HG03108 (cell line): ENCODE results near the gene PLA2G15.

Experiments
- ATAC-seq: cut with Tn5 transposase; IDR thresholded peaks from one replicate; pipeline ENCODE4 v1.9.1; 2021; ENCODE audit warnings: moderate library complexity; ENCODE audit not compliant: unreplicated experiment

The PLA2G15 gene

DNA sequence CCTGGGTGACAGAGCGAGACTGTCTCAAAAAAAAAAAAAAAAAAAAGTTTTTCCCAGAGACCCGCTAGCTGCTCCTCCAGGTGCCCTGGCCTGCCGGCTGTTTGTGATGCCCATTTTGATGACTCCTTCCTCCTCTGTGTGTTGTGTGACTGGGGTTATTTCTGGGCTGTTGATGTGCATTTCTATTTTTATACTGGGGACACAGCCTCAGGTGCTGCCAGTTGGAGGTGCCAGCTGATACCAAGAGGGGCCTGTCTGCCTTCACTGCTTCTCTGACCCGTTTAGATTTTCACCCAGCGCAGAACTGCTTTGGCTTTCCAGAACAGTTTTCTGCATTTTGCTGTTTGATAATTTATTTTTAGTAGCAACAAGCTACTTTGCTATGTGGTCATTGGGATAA lies 6.7 kb downstream of the PLA2G15 start:
- no peak for ATAC-seq

DNA sequence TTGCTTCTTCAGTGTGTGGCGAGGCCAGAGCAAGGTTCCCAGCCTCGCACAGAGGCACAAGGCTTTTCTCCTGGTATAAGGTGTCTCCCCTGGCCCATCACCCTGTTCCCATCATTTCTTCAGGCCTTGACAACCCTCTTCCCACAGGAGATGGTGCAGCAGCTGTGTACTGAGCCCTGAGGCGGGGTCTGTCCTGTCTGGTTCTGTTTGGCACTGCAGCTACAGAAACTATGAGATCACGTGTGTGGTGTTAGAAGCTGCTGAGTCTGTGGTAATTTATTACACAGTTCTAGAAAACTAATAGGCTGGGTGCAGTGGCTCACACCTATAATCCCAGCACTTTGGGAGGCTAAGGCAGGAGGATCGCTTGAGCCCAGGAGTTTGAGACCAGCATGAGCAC lies 7.2 kb downstream of the PLA2G15 start:
- no peak for ATAC-seq

DNA sequence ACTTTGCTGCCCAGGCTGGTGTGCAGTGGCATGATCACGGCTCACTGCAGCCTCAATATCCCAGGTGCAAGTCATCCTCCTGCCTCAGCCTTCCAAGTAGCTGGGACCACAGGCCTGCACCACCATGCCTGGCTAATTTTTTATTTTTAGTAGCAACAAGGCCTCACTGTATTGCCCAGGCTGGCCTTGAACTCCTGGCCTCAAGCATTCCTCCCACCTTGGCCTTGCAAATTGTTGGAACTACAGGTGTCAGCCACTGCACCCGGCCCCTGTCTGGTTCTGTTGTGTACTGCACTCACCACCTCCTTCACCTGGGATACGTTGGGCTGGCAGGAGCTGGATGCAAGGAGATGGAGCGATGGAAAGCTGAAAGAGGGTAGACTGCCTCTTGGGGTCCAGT lies 8.5 kb downstream of the PLA2G15 start:
- ATAC-seq, result no peak

DNA sequence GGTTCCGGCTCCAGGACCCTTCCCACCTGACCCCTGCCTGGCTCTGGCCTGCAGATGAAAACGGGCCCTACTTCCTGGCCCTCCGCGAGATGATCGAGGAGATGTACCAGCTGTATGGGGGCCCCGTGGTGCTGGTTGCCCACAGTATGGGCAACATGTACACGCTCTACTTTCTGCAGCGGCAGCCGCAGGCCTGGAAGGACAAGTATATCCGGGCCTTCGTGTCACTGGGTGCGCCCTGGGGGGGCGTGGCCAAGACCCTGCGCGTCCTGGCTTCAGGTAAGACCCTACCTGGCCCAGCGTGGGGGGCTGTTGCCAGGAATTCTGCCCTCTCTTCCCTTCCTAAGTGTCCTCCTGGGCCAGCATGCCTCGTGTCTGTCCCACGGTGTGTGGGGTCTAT lies 10.5 kb downstream of the PLA2G15 start:
- no peak for ATAC-seq

DNA sequence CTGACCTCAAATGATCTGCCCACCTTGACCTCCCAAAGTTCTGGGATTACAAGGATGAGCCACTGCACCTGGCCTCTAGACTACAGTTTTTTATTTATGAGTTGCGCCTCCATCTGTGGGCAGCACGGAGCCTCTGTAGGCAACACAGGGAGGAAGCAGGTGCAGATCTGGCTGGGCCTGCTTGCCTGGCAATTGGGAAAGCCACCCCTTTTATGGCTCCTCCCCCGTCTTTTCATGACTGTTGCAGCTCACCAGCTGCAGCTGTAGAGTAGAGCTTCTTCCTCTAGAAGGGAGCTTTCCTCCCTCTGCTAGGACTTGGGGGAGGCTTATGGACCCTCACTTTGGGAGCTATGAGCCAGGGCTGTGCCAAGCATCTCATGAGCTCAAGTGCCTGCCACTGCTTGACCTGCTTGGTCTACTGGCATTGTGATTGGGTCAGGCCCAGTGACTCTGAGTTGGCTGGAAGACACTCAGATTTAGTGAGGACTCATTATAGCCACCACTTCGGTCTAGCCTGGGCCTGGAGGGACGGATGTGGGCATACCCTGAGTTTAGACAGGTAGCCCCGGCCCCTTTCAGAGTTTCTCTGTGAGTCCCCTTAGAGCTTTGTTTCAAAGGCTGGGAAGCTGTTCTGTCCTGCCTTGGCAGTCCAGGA lies 12.2 kb downstream of the PLA2G15 start:
- peak; percentile 50 for ATAC-seq

DNA sequence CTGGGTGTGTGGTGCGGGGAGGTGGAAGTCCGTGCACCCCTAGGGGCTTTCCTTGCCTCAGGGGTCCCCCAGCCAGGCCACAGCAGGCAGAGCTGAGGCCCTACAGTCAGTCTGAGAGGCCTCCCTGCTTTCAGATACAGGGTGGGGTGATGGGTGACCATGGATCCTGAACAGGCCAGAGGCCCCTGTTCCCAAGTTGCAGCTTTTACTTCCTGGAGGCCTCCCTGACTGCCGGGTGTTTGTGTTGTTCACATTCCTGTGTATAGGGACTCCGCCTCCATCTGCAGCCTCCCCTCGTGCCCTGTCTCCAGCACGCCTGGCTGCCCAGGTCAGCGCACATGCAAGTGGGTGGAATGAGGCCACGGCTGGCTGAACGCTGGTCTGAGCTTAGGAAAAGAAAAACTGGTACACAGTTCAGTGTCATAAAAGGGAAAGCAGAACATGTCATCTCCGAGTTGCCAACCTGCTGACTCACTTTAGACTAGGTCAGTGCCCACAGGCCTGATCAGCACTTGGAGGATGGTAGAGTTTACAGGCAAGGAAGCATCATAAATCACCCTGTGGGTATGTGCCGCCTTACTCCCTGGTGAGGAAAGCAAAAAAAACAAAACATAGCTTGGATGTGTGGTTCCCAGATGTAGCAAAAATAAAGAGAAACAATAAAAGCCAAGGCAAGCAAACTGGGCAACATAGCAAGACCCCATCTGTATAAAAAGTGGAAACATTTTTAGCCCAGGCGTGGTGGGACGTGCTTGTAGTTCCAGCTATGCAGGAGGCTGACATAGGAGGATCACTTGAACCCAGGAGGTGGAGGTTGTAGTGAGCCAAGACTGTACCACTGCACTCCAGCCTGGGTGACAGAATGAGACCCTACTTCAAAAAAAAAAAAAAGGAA lies 13.0 kb downstream of the PLA2G15 start:
- ATAC-seq, result no peak

DNA sequence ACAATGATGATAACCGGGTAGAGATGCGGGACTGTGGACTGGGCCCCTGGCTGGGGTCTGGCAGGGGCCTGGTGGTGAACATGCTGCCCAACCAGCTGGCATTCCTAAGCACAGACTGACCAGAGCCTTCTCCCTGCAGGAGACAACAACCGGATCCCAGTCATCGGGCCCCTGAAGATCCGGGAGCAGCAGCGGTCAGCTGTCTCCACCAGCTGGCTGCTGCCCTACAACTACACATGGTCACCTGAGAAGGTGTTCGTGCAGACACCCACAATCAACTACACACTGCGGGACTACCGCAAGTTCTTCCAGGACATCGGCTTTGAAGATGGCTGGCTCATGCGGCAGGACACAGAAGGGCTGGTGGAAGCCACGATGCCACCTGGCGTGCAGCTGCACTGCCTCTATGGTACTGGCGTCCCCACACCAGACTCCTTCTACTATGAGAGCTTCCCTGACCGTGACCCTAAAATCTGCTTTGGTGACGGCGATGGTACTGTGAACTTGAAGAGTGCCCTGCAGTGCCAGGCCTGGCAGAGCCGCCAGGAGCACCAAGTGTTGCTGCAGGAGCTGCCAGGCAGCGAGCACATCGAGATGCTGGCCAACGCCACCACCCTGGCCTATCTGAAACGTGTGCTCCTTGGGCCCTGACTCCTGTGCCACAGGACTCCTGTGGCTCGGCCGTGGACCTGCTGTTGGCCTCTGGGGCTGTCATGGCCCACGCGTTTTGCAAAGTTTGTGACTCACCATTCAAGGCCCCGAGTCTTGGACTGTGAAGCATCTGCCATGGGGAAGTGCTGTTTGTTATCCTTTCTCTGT lies 14.0 kb downstream of the PLA2G15 start:
- no peak for ATAC-seq

DNA sequence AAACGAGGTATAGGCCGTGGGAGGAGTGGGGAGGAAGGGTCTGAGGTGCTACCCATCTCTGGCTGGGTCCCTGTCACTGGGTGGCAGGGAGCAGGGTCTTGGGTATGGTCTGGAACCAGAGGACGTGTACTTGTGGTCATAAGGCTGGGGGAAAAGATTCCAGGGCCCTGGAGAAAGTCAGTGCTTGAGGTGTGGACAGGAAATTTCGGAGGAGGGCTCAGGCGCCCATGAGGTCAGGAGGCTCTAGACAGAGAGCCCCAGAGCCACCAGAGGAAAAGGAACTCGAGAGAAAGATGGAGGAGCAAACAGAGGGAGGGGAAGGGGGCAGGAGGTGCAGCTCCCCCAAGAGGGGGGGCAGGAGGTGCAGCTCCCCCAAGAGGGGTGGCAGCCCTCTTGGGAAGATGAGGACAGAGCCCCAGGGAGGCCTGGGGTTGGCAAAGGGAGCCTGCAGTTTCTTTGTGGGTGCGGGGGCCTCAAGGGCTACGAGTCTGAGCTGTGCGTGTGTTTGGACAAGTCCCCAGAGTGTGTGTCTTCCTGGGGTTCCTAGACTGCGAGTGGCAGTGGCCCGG lies 18.5 kb downstream of the PLA2G15 start:
- ATAC-seq, result no peak

DNA sequence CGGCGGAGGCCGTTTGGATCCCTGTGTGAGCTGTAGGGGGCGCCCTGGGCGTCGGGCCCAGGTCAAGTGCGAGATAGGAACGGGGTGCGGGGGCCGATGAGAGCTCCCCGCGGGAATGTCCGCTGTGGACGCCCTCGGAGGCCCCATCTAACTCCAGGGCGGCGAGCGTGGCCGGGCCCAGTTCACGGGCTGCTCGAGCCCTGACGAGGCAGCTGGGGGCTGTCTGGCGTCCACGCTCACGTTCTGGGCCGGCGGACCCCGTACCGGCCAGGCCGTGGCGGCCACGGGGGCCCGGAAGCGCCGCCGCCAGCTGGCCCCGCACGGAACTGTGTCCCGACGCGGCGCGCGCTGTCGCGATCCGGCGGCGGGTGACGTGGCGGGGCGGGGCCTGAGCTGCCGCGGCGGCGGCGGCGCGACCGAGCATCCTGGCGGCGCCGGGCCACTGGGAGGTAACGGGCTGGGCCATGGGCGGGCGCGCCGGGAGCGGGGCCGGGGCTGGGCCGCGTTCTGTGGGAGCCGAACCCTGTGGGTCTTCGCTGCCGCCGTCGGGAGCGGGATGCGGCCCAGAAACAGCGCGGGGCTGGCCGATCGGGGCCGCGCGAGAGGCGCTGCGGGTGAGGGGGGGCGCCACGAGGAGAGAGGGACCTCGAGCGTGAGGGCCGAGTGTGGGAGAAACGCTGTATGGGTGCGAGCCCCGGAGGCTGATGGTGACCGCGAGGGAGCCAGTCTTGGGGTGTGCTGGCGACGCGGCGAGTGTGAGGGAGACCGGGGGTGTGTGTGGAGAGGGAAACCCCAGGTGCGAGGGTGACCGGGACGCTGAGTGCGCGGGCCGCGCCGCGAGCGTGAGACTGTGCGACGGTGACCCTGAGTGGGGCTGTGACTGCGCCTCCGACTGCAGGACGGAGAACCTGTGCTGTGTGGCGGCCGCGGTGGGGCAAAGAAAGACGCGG lies 19.2 kb downstream of the PLA2G15 start, which contains the start of gene SLC7A6:
Gene SLC7A6, plus strand, starts transcription at position 399 of the 950 bp plus-strand sequence. CDS start 10,201 bp downstream, outside the sequence.
- peak; percentile 48 for ATAC-seq

DNA sequence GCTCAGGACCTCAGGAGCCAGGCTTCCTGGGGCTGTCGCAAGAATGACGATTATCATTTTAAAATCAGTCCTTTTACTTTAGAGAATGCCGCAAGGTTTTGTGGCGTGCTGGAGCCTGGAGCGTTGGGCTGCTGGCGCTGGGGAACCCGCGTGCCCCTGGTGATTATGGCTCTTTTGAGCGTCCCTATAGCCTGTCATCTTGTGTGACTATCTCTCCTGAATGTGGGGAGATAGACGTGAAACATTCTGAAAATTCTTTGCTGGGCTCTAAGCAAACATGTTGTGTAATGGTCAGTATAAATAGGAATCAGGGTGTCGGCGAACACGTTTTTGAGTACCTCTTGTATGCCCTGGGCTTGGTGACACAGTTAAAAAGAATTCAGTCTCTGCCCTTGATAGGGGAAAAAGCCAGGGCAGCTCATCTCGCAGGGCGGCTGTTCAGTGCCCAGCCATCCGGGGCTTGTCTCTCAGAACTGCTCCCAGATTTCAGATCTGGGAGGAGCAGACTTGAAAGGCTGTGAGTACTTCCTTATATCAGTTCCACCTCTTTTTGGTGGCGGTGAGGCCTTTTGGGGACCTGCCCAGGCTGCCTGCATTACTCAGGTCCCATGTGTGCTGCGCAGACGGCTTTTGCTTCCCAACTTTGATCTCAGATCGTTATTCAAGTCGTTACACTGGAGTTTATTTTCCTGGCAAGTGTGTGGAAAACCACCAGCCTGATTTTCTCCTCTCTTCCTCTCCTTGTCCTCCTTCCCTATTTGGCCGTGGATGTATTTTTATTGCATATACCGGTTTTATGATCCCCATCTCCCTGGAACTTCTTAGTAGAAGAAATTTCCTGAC lies 20.1 kb downstream of the PLA2G15 start:
- ATAC-seq, result no peak

DNA sequence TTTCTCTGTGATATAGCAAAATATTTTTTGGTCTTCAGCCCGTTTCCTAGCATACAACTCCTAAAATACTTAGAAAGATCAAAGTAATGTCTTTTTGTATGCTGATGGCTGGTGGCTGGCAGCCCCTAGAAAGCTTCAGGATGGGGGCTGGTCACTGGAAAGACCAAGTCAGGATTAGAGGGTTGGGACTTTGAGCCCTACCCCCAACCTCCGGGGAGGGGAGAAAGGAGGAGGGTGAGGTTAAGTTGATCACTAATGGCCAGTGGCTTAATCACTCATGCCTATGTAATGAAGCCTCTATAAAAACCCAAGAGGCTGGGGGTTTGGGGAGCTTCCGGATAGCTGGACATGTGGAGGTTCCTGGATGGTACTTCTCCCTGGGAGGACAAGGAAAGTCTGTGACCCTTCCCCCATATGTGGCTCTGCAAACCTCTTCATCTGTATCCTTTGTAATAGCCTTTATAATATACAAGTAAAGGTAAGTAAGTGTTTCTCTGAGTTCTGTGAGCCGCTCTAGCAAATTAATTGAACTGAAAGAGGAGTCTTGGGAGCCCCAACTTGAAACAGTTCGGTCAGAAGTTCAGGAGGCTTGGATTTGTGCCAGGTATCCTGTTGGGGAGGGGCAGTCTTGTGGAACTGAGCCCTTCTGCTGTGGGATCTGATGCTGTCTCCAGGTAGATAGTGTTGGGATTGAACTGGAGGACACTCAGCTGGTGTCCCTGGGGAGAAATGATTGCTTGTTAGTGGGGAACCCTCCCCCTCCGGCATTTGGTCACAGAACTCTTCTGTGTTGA lies 22.6 kb downstream of the PLA2G15 start:
- no peak for ATAC-seq

DNA sequence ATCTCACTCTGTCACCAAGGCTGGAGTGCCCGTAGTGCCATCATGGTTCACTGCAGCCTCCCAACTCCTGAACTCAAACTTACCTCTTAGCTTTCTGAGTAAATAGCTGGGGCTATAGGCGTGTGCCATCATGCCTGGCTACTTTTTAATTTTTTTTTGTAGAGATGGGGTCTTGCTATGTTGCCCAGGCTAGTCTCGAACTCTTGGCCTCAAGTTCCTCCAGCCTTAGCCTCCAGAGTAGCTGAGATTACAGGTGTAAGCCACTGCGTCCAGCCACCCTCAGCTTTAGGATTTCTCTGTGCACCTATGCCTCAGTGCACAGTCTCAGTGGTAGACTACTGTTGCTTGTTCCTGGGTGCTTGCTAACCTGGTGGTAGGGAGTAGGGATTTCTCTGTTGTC lies 24.6 kb downstream of the PLA2G15 start:
- no peak for ATAC-seq

DNA sequence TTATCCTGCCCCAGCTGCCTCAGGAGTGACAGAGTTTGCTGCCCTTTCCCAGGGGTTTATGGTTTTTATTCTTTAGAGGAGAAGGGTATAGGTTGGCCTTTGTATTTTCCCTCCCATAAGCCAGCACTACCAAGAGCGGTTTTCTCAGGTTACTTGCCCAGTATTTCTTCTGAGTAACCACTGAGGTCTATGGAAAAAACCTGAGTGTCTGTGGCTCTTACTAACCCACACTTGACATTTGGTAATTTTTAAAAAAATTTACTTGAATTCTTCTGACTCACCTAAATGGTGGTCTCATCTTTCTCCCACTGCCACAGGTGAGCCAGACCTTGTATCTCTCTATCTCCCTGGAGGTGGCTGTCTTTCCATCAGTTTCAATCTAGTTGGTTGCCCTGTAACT lies 25.2 kb downstream of the PLA2G15 start:
- no peak for ATAC-seq

DNA sequence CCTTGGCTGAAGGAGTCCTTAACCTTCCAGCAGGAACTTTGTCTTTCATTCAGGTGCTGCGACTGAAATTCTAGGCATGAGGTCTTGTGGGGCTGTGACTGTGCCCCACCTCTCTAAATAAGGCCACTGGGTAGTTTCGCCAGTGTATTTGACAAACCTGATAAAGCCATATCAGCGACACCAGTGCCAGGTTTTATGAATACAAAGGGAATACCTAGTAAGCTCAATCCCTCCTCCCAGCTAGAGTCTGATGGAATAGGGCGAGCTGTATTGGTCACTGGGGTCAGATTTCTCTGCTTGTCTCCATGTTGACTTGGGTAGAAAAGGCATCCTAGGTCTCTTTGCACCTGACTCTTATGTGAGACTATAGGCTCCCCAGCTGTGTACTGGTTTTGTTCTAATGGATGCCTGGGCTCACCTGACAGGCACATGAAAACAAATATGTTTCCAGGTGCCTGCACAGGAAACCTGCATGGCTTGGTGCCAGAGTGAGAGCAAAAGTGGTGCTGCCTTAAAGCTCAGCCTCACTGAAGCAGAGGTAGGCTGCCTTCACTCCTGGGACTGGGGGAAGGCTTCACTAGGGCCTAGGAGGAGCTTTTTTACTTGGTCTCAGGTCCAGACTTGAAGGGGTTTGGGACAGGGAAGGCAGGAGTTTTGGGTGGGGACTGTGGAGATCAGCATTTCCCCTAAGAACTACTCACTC lies 27.5 kb downstream of the PLA2G15 start:
- ATAC-seq, result no peak

DNA sequence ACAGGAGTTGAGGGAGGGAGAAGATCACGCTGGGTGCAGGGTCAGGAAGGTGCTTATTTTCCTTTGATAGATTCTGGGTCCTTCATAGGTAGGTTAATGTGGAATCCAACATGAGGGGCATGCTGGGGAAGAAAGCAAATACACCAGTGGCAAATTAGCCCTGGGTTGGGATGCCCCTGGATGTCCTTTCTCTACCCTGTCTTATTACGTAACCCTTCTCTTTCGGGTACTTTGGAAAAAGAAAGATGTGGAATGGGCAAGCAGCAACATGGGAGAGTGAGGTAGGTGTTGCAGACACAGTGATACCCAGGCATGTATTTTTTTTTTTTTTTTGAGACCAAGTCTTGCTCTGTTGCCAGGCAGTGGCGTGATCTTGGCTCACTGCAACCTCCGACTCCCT lies 28.3 kb downstream of the PLA2G15 start:
- no peak for ATAC-seq

DNA sequence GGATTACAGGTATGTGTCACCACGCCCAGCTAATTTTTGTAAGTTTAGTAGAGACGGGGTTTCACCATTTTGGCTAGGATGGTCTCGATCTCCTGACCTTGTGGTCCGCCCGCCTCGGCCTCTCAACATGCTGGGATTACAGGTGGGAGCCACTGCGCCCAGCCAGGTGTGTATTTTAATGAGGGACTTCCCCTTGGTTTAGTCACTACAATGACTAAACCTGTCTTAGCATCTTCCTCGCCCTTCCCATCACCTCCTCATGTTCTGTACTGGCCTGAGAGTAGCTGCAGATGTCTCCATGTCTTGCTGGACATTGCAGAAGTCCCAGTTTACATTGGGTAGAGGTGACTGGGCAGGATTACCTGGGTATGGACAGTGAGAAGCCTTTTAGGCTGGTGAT lies 28.7 kb downstream of the PLA2G15 start:
- ATAC-seq, result no peak

DNA sequence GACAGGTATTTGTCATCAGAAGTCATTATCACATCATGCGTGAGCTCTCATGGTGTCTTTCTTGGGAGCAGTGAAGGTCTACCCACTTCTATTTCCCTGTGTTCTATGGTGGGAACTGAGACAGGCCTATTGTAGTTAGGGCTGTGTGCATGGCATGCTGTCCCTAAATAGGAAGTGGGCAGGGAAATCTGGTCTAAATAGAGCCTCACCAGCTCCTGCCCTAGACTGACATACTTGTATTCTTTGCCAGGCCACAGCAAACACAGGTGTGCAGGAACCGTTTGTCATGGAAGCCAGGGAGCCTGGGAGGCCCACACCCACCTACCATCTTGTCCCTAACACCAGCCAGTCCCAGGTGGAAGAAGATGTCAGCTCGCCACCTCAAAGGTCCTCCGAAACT lies 29.3 kb downstream of the PLA2G15 start:
- no peak for ATAC-seq
